NCI-H345 treated with DMSO at 0.1 percent for 48 hours (cell line): Measurements from ENCODE around the gene CYP1A2.
"Not testable (repeated sequence)": the region's sequence is repeated elsewhere in the genome, so short reads cannot be mapped to it uniquely, and the experiment has no call there.

Experiments
- DNase-seq: peaks from one replicate; lab custom pipeline; 2025; ENCODE audit not compliant: unreplicated experiment; lab: John Stamatoyannopoulos, UW

Gene CYP1A2

DNA sequence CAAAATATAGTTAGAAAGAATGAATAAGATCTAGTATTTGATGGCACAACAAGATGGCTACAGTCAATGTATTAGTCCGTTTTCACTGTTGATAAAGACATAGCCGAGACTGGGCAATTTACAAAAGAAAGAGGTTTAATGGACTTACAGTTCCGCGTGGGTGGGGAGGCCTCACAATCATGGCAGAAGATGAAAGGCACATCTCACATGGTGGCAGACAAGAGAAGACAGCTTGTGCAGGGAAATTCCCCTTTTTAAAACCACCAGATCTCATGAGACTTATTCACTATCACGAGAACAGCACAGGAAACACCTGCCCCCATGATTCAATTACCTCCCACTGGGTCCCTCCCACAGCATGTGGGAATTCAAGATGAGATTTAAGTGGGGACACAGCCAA lies 10.4 kb upstream of the CYP1A2 start:
- DNase-seq, result not testable (repeated sequence)

DNA sequence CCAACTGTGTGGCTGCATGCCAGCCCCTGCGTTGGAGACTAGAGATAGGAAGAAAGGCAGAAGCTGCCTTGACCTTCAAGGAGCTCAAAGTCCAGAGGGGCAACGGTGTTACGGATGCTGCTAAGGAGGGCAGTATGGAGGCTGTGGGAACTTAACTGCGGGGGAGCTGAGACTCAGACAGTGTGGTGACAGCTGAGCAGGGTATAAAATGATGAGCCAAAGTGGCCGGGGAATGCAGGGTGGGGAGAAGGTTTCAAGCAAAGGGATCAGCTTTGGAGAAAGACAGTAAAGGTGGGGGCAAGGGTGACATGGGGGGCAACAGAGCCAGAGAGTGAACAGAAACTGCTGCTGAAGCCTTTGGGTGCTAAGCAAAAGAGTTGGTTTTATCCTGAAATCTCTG lies 6.2 kb upstream of the CYP1A2 start:
- DNase-seq, result no peak

DNA sequence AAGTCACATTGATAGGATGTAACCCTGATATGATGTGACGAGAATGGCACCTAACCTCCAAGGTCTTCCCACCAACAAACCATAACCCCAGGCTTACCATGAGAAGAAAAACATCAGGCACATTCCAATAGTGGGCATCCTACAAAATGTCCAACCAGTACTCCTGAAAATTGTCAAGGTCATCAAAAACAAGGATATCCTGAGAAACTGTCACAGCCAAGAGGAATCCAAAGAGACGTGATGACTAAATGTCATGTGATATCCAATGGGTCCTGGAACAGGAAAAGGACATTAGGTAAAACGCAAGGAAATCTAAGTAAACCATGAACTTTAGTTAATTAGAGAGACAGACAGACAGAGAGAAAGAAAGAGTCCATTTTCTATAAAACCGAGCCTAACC lies 2.3 kb upstream of the CYP1A2 start:
- no peak for DNase-seq

DNA sequence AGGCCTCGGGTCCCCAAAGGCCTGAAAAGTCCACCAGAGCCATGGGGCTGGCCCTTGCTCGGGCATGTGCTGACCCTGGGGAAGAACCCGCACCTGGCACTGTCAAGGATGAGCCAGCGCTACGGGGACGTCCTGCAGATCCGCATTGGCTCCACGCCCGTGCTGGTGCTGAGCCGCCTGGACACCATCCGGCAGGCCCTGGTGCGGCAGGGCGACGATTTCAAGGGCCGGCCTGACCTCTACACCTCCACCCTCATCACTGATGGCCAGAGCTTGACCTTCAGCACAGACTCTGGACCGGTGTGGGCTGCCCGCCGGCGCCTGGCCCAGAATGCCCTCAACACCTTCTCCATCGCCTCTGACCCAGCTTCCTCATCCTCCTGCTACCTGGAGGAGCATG lies 1.2 kb downstream of the CYP1A2 start:
- no peak for DNase-seq

DNA sequence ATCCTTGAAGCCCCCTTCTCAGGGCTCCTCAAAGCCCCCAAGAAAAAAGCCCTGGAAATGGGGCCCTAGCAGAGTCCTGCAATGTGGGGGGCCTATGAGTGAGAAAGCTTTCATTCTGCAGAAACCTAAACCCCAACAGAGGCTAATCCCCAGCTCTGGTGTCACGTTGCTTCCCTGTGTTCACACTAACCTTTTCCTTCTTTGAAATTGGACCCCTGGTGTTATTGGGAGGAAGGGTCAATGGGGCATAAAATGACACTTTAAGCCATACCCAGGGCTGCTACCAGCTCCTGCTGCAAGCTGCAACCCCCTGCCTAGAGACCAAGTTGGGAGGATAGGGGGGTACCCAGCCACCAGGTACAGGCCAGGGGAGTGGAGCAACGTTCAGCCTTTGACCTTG lies 2.1 kb downstream of the CYP1A2 start:
- DNase-seq, result no peak

DNA sequence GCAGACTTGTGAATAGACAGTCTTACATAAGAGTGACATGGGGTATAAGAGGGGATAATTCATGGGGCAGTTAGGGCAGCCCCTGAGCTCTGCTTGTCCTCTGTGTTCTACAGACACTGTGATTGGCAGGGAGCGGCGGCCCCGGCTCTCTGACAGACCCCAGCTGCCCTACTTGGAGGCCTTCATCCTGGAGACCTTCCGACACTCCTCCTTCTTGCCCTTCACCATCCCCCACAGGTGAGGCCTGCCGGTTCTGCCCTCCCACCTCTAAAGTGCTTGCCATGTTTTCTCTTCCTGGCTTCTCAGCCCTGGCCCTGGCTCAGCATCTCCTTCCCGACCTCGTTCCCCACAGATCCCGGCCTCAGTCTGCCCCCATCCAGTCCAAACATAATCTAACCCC lies 3.4 kb downstream of the CYP1A2 start:
- no peak for DNase-seq

DNA sequence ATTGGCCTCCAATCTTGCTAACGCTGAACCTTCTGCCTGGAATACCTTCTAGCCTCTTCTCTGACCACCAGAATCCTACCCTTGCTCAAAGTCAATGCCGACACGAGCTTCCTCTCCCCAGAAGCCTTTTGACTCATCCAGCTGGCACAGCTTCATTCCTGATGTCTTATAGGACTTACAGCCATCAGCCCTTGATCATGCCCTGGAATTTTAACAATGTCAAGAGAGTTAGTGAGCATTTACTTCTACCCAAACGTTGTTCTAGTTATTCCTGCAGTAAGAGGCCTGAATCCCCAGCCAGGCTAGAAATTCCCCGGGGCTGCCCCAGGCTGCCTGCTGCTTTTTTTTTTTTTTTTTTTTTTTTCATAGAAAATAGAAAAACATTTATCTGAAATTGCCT lies 3.9 kb downstream of the CYP1A2 start:
- no peak for DNase-seq

DNA sequence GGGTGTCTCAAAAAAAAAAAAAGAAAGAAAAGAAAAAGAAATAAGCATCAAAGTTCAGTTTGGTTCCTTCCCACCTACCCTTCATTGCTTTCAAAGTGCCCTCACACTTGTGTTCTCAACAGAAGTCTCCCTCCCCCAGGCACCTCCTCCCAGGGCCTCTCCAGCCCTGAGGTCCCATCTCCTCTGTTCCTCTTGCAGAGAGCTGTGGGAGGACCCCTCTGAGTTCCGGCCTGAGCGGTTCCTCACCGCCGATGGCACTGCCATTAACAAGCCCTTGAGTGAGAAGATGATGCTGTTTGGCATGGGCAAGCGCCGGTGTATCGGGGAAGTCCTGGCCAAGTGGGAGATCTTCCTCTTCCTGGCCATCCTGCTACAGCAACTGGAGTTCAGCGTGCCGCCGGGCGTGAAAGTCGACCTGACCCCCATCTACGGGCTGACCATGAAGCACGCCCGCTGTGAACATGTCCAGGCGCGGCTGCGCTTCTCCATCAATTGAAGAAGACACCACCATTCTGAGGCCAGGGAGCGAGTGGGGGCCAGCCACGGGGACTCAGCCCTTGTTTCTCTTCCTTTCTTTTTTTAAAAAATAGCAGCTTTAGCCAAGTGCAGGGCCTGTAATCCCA lies 6.1 kb downstream of the CYP1A2 start:
- DNase-seq, result no peak

DNA sequence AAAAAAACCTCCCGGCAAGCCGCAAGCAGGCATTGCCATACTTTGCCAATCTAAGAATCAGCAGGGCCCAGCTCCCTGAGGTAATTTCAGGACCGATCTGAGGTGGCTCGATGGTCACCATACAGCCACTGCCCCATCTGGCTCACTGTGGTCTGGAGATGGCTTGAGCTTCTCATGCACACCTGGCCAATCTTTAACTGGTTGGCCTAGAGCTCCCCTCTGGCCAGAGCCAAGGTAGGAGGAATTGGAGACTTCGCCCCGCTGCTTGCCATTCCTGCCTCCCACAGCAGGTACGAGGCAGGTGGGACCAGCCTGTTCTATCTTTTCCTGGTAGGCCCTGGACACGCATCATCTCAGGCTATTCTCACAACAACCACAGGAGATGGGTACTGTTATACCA lies 10.1 kb downstream of the CYP1A2 start:
- no peak for DNase-seq

DNA sequence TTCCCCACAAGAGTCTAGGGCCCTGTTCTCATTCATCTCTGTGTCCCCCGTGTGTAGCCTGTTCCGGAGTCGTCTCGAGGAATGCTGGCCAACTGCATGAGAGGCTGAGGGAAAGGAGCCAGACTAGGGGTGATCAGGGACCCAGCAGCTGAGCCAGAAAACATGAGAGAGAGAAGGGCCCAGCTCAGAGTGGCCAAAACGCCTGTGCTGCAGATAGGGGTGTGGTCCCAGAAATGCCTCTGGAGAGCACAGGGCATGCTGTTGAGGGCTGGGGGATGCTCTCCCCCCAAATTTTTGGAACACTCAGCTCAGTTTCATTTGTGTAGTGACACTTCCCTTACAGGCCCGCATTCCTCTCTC lies 14.1 kb downstream of the CYP1A2 start:
- no peak for DNase-seq

DNA sequence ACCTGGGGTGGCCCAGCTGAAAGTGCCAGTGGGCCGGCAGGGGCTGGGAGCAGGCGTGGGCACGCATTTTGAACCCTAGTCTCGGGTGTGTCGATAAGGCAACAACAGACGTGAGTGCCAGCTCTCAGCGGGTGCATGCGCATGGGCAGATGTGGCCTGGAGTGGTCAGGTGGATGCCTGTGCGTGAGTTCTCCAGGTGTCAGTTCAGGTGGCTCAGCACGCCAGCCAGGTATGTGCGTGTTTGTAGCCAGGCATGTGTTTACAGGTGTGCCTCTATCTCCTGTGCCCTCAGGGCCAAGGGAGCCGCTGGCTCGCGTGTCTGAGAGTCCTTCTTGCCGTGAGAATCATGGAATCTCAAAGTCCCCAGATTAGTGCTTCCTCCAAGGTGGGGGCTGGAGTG lies 14.8 kb downstream of the CYP1A2 start:
- DNase-seq, result peak; percentile 63

DNA sequence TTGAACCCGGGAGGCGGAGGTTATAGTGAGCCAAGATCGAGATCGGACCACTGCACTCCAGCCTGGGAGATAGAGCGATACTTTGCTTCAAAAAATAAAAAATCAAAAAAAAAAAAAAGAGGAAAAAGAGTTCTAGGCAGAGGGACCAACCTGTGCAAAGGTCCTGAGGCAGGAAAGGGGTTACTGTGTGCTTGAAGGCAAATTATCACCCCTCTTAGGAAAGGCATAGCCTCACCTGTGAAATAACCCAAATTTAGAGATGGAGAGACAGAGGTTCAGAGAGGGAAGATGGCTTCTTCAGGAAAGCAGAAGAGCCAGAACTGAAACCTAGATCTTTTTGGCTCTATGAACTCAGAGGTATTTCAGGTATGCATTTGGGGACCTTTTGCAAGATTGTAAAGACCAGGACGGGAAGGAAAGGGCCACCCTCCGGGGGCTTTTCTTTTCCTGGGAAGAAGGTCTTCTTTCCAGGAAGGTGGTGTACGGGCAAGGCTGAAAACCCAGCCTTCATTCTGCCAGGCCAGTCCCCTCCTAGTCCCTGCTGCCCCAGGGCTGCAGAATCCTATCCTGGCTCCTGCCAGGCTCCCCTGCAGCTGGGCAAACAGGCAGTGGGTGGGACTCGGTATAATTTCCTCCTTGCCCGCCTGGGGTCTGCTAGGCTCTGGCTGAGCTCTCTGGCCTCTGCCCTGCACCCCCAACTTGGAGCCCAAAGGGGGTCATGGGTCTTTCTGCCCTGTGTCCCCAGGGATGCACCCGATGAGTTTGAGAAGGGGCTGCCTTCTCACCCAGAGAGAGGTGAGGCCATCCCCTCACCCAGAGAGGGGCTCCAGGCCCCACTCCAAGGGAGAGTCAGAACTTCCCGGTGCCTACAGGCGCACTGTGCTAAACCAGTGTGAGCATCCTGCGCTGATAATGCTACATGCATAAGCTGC lies 18.8 kb downstream of the CYP1A2 start:
- no peak for DNase-seq

DNA sequence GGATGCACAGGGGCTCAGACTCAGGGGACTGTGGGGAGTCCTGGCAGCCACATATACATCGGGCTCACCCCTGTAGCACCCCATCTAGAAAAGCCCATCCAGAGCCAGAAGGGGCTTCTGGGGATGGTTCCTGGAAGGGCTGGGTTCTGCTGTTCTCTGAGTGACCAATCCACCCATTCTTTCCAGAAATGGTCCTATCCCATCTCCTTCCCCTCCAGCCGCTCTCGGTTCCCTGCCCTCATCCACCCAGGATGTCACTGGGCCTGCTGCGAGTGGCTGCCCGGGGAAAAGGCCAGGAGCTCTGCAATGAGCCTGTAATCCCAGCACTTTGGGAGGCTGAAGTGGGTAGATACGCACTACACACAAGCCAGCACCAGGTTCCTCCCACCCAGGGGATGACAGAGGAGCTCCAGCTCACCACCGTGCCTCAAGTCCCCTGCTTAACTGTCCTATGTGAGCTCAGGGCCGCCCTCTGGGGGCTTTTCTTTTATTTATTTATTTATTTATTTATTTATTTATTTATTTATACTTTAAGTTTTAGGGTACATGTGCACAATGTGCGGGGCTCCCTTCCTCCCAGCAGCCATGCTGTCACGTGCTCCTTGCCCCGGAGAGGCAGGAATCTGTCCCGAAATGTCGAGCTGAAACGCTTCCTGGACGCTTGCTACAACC lies 19.6 kb downstream of the CYP1A2 start:
- peak; percentile 11 for DNase-seq

DNA sequence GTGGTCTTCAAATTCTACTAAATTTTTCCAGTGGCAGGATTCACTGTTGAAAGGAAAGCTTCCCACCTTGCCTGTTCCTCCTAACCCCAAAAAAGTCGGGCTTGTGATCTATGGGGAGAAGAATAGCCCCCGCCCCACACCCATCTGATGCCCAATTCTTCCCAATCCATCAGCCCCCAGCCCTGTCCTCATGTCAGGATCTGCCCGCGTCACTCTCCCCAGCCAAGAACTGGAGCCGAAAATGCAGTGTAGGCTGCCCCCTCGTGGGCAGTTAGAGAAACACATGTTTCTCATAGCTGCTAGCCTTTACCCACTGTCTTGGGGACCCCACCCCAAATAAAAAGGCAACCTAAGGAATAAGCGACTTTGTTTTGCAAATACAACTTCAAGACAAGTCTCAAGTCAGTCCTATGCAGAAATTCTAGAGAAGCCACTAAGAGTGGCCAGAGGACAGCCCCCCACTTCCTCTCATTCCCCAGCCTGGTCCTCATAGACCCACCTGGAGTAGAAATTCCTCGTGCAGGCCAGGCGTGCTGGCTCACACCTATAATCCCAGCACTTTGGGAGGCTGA lies 20.2 kb downstream of the CYP1A2 start:
- peak; percentile 43 for DNase-seq

DNA sequence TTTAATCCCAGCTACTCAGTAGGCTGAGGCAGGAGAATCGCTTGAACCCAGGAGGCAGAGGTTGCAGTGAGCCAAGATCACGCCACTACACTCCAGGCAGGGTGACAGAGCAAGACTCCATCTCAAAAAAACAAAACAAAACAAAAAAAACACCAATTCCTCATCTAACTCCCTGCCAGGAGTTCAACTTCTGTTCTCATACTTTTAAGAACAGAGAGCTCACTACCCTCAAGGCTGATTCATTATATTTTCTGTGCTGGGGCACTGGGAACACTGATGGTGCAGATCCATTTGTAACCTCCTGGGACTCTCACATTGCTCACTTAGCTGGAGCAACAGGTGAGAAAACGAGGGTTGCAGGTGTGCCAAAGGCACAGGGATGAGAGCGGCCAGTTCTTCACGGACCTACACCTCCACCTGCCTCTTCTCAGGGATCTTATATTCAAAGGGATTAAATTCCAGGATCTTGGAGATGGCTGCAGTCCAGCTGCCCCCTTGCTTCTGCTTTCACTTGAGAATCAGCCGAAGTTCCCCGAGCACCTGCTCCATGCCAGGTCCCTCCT lies 20.9 kb downstream of the CYP1A2 start:
- no peak for DNase-seq

DNA sequence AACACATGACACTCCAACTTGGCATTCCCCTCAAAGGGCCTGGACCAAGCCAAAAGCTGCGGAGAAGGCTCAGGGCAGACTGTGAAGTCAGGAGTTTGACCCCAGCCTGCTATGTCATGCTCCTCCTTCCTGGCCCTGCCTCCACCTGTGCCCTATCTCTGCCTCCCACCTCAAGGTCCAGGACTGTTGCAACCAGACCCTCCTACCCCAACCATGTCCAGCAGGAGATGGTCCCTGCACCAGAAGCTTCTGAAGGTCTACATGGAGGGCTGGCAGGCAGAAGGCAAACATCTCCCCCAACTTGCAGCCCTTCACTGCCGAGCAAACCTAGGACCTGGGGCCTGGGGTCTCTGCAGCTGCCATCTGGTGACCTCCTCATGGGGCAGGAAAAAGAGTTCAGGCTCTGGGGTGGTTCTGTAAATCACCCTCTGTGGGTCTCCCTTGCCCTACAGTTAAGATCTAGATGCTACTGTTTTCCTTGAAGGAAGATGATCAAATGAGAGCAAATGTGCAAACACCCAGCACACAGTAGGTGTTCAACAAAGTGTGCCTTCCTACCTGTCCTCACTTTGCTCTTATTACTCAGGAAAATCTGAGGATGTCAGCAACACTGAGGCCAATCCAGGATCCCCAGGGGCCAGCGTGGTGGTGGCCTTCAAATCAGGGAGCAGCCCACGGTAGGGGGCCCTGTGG lies 21.7 kb downstream of the CYP1A2 start:
- DNase-seq, result no peak

DNA sequence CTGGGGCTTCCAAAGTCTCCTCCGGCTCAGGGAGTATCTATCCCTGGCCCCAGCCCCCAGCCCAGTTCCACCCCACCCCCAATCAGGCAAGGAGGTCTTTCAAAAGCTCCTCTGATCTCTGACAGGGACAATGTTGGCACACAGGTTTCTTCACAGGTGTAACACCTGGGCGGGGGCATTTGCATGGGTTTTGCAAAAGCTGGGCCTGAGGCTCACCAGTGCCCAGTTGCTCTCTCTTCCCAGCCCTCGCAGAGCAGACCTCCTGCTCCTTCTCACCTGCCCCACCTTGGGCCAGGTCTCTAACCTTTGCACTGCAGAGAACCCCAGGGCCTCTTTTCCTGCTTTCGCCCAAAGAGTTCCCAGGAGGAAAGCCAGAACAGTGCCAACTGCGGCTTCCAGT lies 24.7 kb downstream of the CYP1A2 start:
- DNase-seq, result no peak

DNA sequence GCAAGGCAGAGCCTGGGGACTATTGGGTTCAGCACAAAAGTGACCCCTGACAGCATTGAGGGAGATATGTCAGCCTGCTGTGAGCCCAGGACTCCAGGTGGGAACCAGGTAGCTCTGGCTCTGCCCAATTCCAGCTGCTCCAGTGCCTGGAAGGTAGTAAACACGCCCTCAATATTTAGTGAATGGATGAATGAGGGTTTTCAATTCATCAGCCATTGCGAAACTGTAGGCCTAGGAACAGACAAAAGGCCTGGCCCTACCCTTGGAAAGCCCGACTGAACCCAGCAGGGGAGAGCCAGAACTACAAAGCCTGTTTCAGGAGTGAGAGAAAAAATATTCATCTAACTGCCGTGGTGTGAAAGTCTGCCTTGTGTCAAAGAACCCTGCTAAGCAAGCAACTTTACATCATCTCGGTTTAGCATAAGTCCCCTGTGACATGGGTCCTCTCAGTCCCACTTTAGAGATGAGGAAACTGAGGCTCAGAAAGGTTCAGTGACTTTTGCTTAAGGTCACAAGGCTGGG lies 25.1 kb downstream of the CYP1A2 start:
- peak; percentile 89 for DNase-seq

DNA sequence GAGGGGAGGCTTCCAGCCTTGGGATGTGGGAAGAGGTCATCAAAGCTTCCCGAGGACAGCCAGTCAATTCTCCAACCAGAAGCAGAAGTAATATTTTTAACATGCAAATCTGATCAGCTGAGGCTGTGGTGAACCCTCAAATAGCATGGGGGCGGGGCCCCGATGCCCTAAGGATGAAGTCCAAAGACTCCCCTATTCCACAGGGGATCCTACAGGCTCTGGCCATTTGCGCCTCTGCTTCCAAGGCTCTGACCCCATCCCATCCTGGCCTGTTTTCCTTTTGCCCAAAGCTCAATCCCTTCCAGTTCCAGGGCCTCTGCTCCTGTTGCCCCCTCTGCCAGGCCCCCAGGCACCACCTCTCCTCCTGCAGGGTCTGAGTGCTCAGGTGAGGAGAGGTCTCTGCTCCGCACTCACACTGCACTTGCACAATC lies 26.5 kb downstream of the CYP1A2 start:
- DNase-seq, result no peak

DNA sequence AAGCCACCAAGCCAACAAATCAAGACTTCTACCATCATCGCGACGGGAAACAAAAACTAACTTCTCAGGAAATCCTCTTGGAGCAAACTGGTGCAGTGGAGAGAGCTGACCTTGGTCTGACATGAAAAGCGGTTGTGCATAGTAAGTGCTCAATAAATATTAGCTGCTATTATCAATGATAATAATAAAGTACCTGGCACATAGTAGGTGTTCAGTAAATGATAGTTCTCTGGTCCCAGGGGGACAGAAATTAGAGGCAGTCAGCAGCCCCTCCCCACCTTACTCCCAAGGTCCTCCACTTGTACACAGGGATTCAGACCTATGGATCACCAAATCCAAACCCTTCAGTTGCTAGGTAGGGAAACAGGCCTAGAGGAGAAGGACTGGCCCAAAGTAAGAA lies 27.2 kb downstream of the CYP1A2 start:
- DNase-seq, result no peak
